SKM-1 (cell line): Measurements from ENCODE around the gene MSI2.

ENCODE experiments used
- DNase-seq: peaks from one replicate; lab custom pipeline; 2025; ENCODE audit not compliant: unreplicated experiment; lab: John Stamatoyannopoulos, UW

Gene MSI2

GRCh38 chr17:57245786-57246185, 10.5 kb upstream of the MSI2 start:
- DNase-seq, result no peak

DNA sequence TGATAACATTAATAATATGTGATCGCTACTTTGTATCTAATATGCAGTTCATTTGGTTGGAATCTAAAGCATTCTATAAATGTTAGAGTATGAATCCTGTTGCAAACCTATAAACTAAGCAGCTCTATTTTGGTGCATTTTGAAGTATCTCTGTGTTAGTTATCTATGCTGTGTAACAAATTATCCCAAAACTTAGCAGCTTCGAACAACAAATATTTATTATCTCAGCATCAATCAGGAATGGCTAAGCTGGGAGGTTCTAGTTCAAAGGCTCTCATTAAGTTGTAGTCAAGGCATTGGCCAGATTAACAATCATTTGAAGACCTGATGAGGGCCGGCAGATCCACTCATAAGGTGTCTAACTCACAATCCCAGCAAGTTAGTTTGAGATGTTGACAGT, 10.1 kb upstream of the MSI2 start:
- no peak for DNase-seq

DNA sequence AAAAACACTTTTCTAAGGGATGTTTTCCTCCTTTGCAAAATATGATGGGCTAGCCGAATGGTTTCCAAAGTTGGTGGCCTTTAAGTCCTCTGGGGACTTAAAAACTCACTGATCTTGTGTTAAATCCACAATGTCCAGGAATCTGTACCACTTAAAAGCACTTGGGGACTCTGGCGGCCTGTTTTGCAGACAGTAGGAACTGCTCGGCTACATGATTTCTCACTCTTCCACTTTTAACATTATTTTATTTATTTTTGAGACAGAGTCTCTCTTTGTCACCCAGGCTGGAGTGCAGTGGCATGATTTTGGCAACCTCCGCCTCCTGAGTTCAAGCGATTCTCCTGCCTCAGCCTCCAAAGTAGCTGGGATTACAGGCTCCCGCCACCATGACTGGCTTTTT, 9.1 kb upstream of the MSI2 start:
- no peak for DNase-seq

DNA sequence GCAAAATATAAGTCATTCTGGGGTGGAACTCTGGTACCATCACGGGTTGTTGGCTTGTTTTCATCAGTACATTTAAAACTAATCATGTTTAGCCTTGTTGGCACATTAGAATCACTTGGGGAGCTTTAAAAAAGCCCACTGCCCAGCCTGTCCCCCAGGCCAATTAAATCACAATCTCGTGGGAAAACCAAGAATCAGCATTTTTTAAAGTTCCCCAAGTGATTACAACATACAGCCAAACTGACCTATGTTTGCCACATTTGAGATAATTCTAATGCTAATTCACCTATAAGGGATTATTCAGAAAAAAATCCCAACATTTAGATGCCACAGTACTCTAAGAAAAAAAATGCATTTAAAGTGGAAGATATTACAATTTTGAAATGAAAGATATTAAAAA, 8.4 kb upstream of the MSI2 start:
- DNase-seq, result no peak

DNA sequence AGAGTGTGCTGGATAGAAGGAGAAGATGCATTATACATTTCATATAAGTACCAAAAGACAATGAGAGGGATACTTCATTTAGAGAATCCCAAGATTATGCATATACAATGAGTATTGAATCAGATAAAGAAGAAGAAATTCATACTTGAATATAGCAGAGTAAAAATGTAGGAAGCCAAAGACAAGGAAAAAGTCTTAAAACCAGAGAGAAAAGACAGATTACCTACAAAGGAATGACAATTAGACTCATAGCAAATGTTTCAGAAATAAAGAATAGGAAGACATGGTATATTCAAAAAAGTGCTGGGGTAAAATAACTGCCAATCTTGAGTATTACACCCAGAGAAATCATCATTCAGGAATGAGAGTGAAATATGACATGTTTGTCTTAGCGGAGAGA, 6.8 kb upstream of the MSI2 start:
- no peak for DNase-seq

- DNase-seq, result no peak
Measured at GRCh38 chr17:57251211-57251787, 5.0 kb upstream of the MSI2 start.

- no peak for DNase-seq
Measured at GRCh38 chr17:57253362-57254065, 2.8 kb upstream of the MSI2 start.

DNA sequence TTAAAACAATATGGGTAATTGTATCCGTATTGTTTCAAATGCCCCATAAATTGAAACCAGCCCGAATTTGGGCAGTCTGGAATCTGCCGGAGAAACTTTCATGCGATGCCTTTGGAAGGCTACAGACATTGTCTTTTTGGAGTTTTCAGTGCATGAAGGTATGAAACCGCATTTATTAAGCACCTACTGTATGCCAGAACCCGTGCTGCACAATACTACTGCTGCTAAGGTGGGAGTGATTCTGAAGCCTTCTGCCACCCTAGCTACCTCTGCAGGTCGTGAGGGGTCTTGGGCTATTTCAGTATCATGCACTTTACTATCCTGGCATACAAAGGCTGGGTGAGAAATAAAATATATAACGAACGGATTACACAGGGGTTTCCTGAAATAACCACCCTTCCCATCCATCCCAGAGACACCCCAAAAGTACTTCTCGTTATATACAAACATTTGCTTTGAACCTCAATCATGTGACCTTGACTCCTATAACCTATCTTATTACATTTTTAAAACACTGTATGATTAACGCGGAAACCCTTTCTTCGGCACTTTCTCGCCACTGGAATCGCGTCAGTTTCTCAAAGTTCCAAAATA, 1.0 kb upstream of the MSI2 start:
- no peak for DNase-seq

DNA sequence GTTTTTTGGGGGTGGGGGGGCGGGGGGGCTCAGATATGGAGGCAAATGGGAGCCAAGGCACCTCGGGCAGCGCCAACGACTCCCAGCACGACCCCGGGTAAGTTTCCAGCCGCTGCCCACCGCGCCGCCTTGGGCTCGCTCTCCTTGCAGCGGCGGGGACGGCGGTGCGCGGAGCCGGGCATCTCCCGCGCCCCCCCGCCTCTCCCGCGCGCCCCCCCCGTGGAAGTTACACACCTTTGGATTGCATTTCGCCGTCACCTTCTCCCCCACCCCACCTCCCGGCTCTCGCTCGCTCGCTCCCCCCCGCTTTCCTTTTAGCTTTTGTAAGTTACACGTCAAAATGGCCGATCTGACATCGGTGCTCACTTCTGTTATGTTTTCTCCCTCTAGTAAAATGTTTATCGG, 387 bp downstream of the MSI2 start:
- no peak for DNase-seq

DNA sequence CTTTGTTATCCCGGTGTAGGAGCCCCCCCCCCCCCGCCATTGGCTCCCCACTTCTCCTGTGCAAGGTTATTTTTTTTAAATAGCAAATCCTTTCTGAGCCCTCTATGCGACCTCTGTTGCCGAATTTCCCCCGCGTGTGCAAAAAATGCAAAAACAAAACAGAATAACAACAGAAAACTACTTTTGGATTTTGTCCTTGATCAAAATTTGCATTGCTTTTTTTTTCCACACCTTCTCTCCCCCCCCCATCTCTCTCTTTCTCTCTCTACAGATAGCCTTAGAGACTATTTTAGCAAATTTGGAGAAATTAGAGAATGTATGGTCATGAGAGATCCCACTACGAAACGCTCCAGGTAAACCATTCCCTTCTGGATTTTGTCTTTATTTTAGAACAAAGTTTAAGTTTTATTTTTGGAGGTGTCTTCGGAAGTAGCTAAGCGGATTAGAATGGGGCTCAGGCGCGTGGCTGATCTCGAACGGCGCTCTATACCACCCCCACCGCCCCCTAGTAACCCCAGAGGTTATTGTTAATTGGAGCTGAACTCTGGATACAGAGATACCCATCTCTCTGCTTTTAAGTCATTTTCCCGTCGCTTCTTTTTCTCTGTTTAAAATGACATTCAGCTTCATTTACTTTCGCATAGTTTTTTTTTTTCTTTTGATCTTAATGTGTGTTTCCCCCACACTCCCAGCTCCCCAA, 1.0 kb downstream of the MSI2 start:
- DNase-seq, result no peak

- no peak for DNase-seq
Measured at GRCh38 chr17:57257895-57258851, 1.9 kb downstream of the MSI2 start.

DNA sequence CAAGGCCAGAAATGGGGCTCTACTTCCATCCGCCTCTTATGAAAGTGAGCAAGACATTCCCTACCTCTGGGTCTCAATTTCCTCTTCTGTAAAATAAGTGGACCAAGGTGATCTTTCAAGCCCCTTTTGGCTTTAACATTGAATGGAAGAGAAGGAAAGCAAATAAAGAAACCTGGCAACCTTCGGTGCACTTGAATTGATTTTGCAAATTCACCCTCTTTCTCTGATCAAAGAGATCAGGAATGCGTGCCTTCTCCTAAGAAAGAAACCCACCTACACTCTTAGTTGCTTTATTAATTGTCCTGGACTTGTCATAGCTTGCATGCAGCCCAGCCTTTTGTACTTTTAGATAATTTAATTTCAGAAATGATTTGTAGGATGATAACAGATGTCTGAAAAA, 3.0 kb downstream of the MSI2 start:
- DNase-seq, result no peak

- DNase-seq, result no peak
Measured at GRCh38 chr17:57259817-57260216, 3.5 kb downstream of the MSI2 start.

GRCh38 chr17:57260325-57261083, 4.2 kb downstream of the MSI2 start:
- no peak for DNase-seq

DNA sequence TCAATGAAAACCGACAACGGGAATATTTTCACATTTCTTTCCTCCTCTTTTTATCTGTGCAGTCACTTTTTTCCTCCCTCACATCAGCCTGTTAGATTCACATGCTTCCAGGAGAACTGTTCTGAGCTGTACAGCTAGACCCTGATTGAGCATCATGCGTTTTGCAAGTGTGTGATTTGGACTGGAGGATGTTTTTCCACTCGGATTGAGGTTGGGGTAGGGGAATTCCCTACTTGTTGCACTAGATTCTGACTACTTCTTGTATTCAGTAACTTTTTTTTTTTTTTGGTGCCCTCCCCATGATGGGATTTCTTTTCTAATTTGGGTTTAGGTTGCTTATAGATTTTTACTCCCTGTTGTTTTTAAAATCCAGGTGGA, 4.8 kb downstream of the MSI2 start:
- DNase-seq, result no peak

DNA sequence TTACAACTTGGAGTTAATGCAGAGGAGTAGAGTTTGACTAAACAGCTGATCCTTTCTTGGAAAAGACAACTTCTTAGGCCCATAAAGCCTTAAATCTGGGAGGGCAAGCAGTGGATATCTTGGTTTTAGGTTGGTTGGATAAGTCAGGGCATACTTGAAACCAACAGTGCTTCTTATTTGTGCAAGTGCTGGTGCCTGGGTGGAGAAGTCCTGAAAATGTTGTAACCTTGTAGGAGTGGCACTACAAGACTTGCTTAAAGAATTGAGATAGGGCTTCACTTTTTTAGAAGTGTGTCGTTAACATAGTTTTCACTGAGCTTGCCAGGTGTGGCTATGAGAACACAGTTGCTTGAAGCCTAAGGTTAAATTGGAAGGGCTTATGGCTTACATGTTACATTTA, 6.2 kb downstream of the MSI2 start:
- DNase-seq, result no peak

- DNase-seq, result no peak
Measured at GRCh38 chr17:57264250-57264649, 7.9 kb downstream of the MSI2 start.

GRCh38 chr17:57264776-57265175, 8.5 kb downstream of the MSI2 start:
- DNase-seq, result no peak

- DNase-seq, result no peak
Measured at GRCh38 chr17:57266902-57267311, 10.6 kb downstream of the MSI2 start.

DNA sequence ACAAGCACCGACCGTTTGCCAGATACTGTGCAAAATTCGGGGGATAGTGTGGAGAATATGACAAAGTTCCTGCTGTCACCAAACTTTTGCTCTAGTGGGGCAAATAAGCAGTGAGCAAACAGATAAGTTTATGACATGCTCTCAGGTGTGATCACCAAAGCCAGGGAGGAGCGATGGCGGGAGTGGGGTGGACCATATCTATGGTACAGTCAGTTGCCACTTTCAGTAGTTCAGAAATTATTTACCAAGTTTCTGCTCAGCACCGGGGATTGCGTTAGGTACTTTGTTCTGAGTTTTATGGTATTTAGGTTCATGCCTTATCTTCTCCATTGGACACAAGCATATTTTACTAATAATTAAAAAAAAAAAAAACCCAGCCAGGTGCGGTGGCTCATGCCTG, 11.9 kb downstream of the MSI2 start:
- no peak for DNase-seq
